Measurements from ENCODE around the gene FZD1. TPM values are rescaled to one million over a fixed set of nuclear protein-coding genes. Genes with fewer than 3 reads are reported as not detected.

Gene FZD1
- total and polyA plus RNA-seq, 10 of the 15 experiments (the other 5 are each of a cell fraction or from before 2014, with no cell fraction given) = 0.07 to 0.56 (median 0.18) TPM

GRCh38 chr7:91313113-91313512, 48.9 kb downstream of the FZD1 start (continued):
- TF ChIP-seq NKRF (conservative IDR thresholded peaks at IDR 0.05) = no peak
- TF ChIP-seq IRF4 (IDR thresholded peaks at IDR 0.05; ENCODE audit: low read depth, low read length) = no peak
- no peak for TF ChIP-seq BMI1 (IDR thresholded peaks at IDR 0.05; ENCODE audit: borderline replicate concordance)

GRCh38 chr7:91314591-91315323, 50.5 kb downstream of the FZD1 start:
- H2AFZ ChIP-seq (ENCODE audit: control insufficient read depth, low read depth, low read length) = no peak overlapping the region
- ChIA-PET CTCF (interaction anchor here (0.9 to 1.5 kb wide), 2 partner anchors 19 to 26 kb away, joined by 3 read pairs; no protein-coding TSS in a partner anchor), SMC1A (ENCODE audit: uncharacterized antibody, unreplicated experiment) (interaction anchor here (0.6 kb wide), 1 partner anchor 609 kb away, joined by 3 read pairs; no protein-coding TSS in a partner anchor), RAD21 (ENCODE audit: unreplicated experiment) (no interaction called here), POLR2A (no interaction called here)
- H3K36me3 ChIP-seq (ENCODE audit: control insufficient read depth in 2 of 2, insufficient read depth in 2 of 2, low read length in 1 of 2) = no peaks in the 10 kb centered on the region
- H3K4me1 ChIP-seq (ENCODE audit: control insufficient read depth, insufficient read depth, low read length) = no peaks in the 10 kb centered on the region
- no peak overlapping the region for H3K27ac ChIP-seq (ENCODE audit: control insufficient read depth, insufficient read depth)
- intact Hi-C loops (cut with micrococcal nuclease; ENCODE audit: unreplicated experiment) = no loop called here
- H4K20me1 ChIP-seq (ENCODE audit: control insufficient read depth, insufficient read depth) = no peaks in the 10 kb centered on the region
- TF ChIP-seq NR2C2 (IDR thresholded peaks at IDR 0.05; ENCODE audit: borderline replicate concordance, control insufficient read depth, insufficient read length, low read depth) = no peak
- no peak for TF ChIP-seq EGR1 (IDR thresholded peaks at IDR 0.05; ENCODE audit: borderline replicate concordance in 1 of 2, low read depth in 2 of 2, low read length in 2 of 2)
- no peak for TF ChIP-seq NR2F1 (conservative IDR thresholded peaks at IDR 0.05)
- TF ChIP-seq ZNF622 (IDR thresholded peaks at IDR 0.05) = no peak
- TF ChIP-seq JUNB (IDR thresholded peaks at IDR 0.05) = no peak
- TF ChIP-seq DPF2 (IDR thresholded peaks at IDR 0.05) = no peak
- H3K9me3 ChIP-seq (replicated peaks; ENCODE audit: control insufficient read depth, insufficient read depth, low read length) = no peaks in the 10 kb centered on the region
- H3K79me2 ChIP-seq (ENCODE audit: control insufficient read depth, insufficient read depth, low read length) = no peaks in the 10 kb centered on the region
- no peak for ATAC-seq
- DNase-seq (ENCODE audit: low read depth, low spot score) = no peak
- H3K9ac ChIP-seq (ENCODE audit: control insufficient read depth, insufficient read depth, low read length) = no peak overlapping the region
- in situ Hi-C loops (cut with MboI) = no loop called here
- no peak for FAIRE-seq
- no peak overlapping the region for H3K4me3 ChIP-seq
- H3K4me2 ChIP-seq (ENCODE audit: control insufficient read depth, insufficient read depth) = no peak overlapping the region
- no TSS peak for BruUV-seq (replicated peaks)
- WGBS (ENCODE audit: insufficient coverage, insufficient replicate concordance, low lambda C conversion rate, missing lambda C conversion rate) = 69% methylated on average over 3 of the region's 3 CpGs
- H3K27me3 ChIP-seq (replicated peaks in 1 of 2; ENCODE audit: control insufficient read depth in 2 of 2, insufficient read depth in 2 of 2, low read length in 1 of 2) = no peaks in the 10 kb centered on the region; a peak in 1 of 4 replicates
